Measurements from ENCODE around the gene MAP7.

MAP7 gene

DNA sequence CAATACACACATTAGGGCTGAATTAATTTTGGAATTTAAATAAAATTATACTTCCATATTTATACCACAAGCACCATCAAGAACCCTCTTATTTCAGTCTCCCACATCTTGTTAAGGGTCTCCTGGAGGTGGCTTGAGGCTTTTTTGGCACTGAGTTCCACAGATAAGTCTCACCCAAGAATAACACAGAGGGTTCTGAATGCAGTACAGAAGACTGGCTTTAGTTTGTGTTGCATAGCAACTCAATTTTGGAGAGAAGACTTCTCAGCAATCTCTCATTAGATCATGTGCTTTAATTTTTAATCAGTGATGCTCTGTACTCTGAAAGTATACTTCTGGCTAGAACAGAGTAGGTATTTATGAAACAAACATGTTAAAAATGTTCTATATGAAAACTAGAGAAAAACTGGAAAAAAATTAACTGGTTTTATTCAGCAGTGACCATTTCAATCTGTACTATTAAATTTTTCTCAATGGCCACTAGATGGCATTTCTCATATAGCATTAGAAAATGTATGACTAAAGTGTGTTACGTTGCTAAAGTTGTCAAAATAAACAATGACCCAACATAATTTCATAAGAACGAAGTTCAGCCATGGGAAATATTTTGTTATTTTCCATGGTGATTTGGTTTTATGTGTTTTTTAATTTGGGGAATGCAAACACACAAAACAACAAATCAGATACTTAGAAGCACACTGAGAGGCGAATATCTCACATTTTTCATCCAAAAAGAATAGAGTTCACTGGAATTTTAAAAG, 32.7 kb upstream of the MAP7 start:
- Histone ChIP-seq H3K27ac (peak overlapping the region; percentile 5), H3K9me3 (no peaks in the 10 kb centered on the region), H3K36me3 (peaks cover 95% of the 10 kb centered on the region), H3K4me3 (ENCODE audit: low read depth in 1 of 2, low read length in 1 of 2) (no peak overlapping the region), H3K4me1 (ENCODE audit: control insufficient read depth in 1 of 2, insufficient read depth in 1 of 2, low read depth in 1 of 2, low read length in 1 of 2) (no peaks in the 10 kb centered on the region), H3K27me3 (no peaks in the 10 kb centered on the region)
- TF ChIP-seq, protein P1, sequence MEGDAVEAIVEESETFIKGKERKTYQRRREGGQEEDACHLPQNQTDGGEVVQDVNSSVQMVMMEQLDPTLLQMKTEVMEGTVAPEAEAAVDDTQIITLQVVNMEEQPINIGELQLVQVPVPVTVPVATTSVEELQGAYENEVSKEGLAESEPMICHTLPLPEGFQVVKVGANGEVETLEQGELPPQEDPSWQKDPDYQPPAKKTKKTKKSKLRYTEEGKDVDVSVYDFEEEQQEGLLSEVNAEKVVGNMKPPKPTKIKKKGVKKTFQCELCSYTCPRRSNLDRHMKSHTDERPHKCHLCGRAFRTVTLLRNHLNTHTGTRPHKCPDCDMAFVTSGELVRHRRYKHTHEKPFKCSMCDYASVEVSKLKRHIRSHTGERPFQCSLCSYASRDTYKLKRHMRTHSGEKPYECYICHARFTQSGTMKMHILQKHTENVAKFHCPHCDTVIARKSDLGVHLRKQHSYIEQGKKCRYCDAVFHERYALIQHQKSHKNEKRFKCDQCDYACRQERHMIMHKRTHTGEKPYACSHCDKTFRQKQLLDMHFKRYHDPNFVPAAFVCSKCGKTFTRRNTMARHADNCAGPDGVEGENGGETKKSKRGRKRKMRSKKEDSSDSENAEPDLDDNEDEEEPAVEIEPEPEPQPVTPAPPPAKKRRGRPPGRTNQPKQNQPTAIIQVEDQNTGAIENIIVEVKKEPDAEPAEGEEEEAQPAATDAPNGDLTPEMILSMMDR (IDR thresholded peaks at IDR 0.05): no peak

DNA sequence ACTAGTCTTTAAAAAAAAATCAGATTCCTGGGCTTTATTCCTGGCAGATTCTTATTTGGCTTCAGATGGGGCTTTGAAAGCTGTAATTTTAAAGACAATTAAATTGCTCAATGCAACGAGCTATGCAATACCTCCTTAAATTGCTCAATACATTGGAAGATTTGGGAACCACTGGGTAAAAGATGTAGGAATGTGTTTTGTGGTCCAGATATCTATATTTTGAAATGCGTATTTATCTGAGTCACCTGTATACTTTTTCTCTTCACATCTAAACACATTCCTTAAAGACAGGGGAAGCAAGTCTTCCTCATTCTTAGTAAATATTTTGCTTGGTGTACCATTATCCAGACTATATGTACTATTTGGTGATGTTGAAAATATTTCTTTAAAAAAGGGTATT, 29.6 kb upstream of the MAP7 start:
- H3K4me1 ChIP-seq (ENCODE audit: control insufficient read depth in 1 of 2, insufficient read depth in 1 of 2, low read depth in 1 of 2, low read length in 1 of 2): no peaks in the 10 kb centered on the region
- H3K36me3 ChIP-seq: peaks cover 98% of the 10 kb centered on the region
- no peak overlapping the region for H3K4me3 ChIP-seq (ENCODE audit: low read depth in 1 of 2, low read length in 1 of 2)
- H3K9me3 ChIP-seq: no peaks in the 10 kb centered on the region
- no peak overlapping the region for H3K27ac ChIP-seq
- no peaks in the 10 kb centered on the region for H3K27me3 ChIP-seq
- TF ChIP-seq, protein P1 (IDR thresholded peaks at IDR 0.05): no peak

DNA sequence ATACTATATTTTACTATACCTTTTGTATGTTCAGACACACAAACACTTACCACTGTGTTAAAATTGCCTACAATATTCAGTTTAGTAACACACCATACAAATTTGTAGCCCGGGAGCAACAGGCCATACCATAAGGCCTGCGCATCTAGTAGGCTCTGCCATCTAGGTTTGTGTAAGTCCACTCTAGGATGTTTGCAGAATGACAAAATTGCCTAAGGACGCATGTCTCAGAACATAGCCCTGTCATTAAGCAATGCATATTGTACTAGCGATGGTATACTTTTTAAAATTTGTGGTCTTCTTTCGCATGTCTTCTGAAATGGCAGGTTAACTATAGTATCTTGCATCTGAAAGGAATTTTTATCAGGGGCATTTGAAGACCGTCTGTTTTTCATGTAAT, 26.6 kb upstream of the MAP7 start:
- Histone ChIP-seq H3K27me3 (no peaks in the 10 kb centered on the region), H3K4me1 (ENCODE audit: control insufficient read depth in 1 of 2, insufficient read depth in 1 of 2, low read depth in 1 of 2, low read length in 1 of 2) (no peaks in the 10 kb centered on the region), H3K9me3 (no peaks in the 10 kb centered on the region), H3K27ac (no peak overlapping the region), H3K4me3 (ENCODE audit: low read depth in 1 of 2, low read length in 1 of 2) (no peak overlapping the region), H3K36me3 (peaks cover 86% of the 10 kb centered on the region)
- TF ChIP-seq, protein P1 (IDR thresholded peaks at IDR 0.05): no peak

DNA sequence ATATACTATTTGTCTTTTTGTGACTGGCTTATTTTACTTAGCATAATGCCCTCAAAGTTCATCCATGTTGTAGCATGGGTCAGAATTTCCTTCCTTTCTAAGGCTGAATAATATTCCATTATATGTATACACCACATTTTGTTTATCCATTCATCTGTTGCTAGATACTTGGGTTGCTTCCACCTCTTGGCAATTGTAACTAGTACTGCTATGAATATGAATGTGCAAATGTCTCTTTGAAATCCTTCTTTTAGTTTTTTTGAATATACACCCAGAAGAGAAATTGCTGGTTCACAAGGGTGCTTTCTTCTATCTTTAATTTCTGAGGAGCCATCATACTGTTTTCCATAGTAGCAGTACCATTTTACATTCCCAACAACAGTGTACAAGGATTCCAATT, 21.3 kb upstream of the MAP7 start:
- no peaks in the 10 kb centered on the region for H3K27me3 ChIP-seq
- no peaks in the 10 kb centered on the region for H3K4me1 ChIP-seq (ENCODE audit: control insufficient read depth in 1 of 2, insufficient read depth in 1 of 2, low read depth in 1 of 2, low read length in 1 of 2)
- H3K36me3 ChIP-seq: peaks cover 61% of the 10 kb centered on the region
- peaks cover 6% of the 10 kb centered on the region for H3K9me3 ChIP-seq
- TF ChIP-seq, protein P1 (IDR thresholded peaks at IDR 0.05): no peak
- no peak overlapping the region for H3K4me3 ChIP-seq (ENCODE audit: low read depth in 1 of 2, low read length in 1 of 2)
- H3K27ac ChIP-seq: no peak overlapping the region

DNA sequence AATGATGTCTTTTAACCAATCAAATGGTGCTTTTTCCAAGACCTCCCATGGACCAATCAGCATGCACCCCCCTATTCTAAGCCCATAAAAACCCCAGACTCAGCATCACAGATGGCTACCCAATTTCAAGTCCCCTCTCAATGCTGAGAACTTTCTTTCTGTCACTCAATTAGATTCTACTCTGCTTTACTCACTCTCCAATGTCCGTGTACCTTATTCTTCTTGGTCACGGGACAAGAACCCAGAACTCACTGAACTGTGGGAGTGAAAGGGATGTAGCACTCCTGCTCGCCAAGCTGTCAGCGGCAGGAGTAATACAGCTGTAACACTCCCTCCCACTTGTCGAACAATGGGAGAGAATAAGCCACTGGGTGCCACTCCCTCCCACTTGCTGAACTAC, 20.8 kb upstream of the MAP7 start:
- peaks cover 3 to 4% of the 10 kb centered on the region in 2 experiments for H3K4me1 ChIP-seq (ENCODE audit: control insufficient read depth in 1 of 2, insufficient read depth in 1 of 2, low read depth in 1 of 2, low read length in 1 of 2)
- TF ChIP-seq, protein P1 (IDR thresholded peaks at IDR 0.05): no peak
- peaks cover 60% of the 10 kb centered on the region for H3K36me3 ChIP-seq
- no peaks in the 10 kb centered on the region for H3K27me3 ChIP-seq
- H3K4me3 ChIP-seq (ENCODE audit: low read depth in 1 of 2, low read length in 1 of 2): no peak overlapping the region
- H3K27ac ChIP-seq: no peak overlapping the region
- H3K9me3 ChIP-seq: peaks cover 6% of the 10 kb centered on the region
